Renal cortex interstitium (tissue), 11 donors: Measurements from ENCODE around the gene MERTK. TPM values are rescaled to one million over a fixed set of nuclear protein-coding genes. Genes with fewer than 3 reads are reported as not detected.

Experiments
- DNase-seq, 11 donors: peaks; one replicate each; pipeline ENCODE4 v3.0.0-alpha.2; 2013; ENCODE audit warnings: low read depth in 9 of 11, low spot score in 4 of 11; ENCODE audit errors: extremely low read depth in 1 of 11
- polyA plus RNA-seq, 3 donors: library from polyadenylated mRNA; unstranded; fragments of 120-200 nt; gene quantifications; one replicate each; pipeline ENCODE4 v1.2.1, GENCODE V29; 2013; ENCODE audit not compliant: insufficient read length in 3 of 3

The MERTK gene
- polyA plus RNA-seq, 3 donors, result 17.0 to 20.4 (median 18.7) TPM

- DNase-seq, result no peak
Measured at GRCh38 chr2:111999809-112000208, 101.4 kb downstream of the MERTK start.

GRCh38 chr2:112000399-112001135, 102.2 kb downstream of the MERTK start:
- no peak for DNase-seq

GRCh38 chr2:112001136-112001715, 102.8 kb downstream of the MERTK start:
- DNase-seq, result no peak

GRCh38 chr2:112001942-112002341, 103.5 kb downstream of the MERTK start:
- DNase-seq, result no peak

GRCh38 chr2:112003576-112004252, 105.3 kb downstream of the MERTK start:
- no peak for DNase-seq

- DNase-seq, result no peak
Measured at GRCh38 chr2:112004253-112004645, 105.8 kb downstream of the MERTK start.

- no peak for DNase-seq
Measured at GRCh38 chr2:112005406-112006075, 107.1 kb downstream of the MERTK start.

- DNase-seq, result no peak
Measured at GRCh38 chr2:112006076-112006410, 107.6 kb downstream of the MERTK start.

GRCh38 chr2:112007493-112007892, 109.1 kb downstream of the MERTK start:
- no peak for DNase-seq

GRCh38 chr2:112008910-112009485, 110.6 kb downstream of the MERTK start:
- DNase-seq, result no peak

- DNase-seq, result no peak
Measured at GRCh38 chr2:112010751-112011150, 112.3 kb downstream of the MERTK start.

- no peak for DNase-seq
Measured at GRCh38 chr2:112012556-112012955, 114.1 kb downstream of the MERTK start.

- DNase-seq, result no peak
Measured at GRCh38 chr2:112018846-112019245, 120.4 kb downstream of the MERTK start.

GRCh38 chr2:112019569-112019982, 121.2 kb downstream of the MERTK start:
- no peak for DNase-seq

GRCh38 chr2:112020561-112020960, 122.2 kb downstream of the MERTK start:
- DNase-seq, result no peak

GRCh38 chr2:112021290-112021689, 122.9 kb downstream of the MERTK start:
- no peak for DNase-seq

GRCh38 chr2:112021781-112022231, 123.4 kb downstream of the MERTK start:
- DNase-seq, result no peak

- DNase-seq, result no peak
Measured at GRCh38 chr2:112023707-112024106, 125.3 kb downstream of the MERTK start.

- DNase-seq, result no peak
Measured at GRCh38 chr2:112024231-112024630, 125.8 kb downstream of the MERTK start.
